ENCODE results near the gene DGKE. TPM values are rescaled to one million over a fixed set of nuclear protein-coding genes. Genes with fewer than 3 reads are reported as not detected.
A peak's percentile ranks its signal among the peaks of the same experiment; 100 is the strongest.

The DGKE gene
- total and polyA plus RNA-seq, 2 of the 13 experiments (the other 11 are each of a cell fraction or from before 2014, with no cell fraction given): 3.2 to 5.3 TPM

- TF ChIP-seq ZNF142 (CRISPR knock-in tag; IDR thresholded peaks at IDR 0.05) (no peak), ZNF691 (CRISPR knock-in tag; IDR thresholded peaks at IDR 0.05; ENCODE audit: borderline replicate concordance, low read depth) (no peak; the same call in 1 of the 2 replicates), HOXA9 (CRISPR knock-in tag; IDR thresholded peaks at IDR 0.05; ENCODE audit: borderline replicate concordance) (peak; percentile 88; the same call in 1 of the 2 replicates), TFDP2 (CRISPR knock-in tag; IDR thresholded peaks at IDR 0.05) (peak; percentile 76), HDAC6 (IDR thresholded peaks at IDR 0.05; ENCODE audit: low read depth, low read length) (no peak), ZNF496 (CRISPR knock-in tag; IDR thresholded peaks at IDR 0.05; ENCODE audit: insufficient replicate concordance) (no peak), ZNF10 (CRISPR knock-in tag; IDR thresholded peaks at IDR 0.05; ENCODE audit: borderline replicate concordance, low read depth) (no peak), ZNF703 (CRISPR knock-in tag; IDR thresholded peaks at IDR 0.05; ENCODE audit: borderline replicate concordance) (peak; percentile 55; the same call in 1 of the 2 replicates), GABPB1 (CRISPR knock-in tag; IDR thresholded peaks at IDR 0.05) (peak; percentile 0; the same call in 1 of the 2 replicates), TAF1 (CRISPR knock-in tag; IDR thresholded peaks at IDR 0.05) (peak; percentile 42; the same call in 1 of the 2 replicates), TEAD3 (CRISPR knock-in tag; optimal IDR thresholded peaks at IDR 0.05; ENCODE audit: borderline replicate concordance) (no peak), ZSCAN5A (CRISPR knock-in tag; IDR thresholded peaks at IDR 0.05; ENCODE audit: borderline replicate concordance) (no peak), KLF16 (CRISPR knock-in tag; IDR thresholded peaks at IDR 0.05) (no peak), ZNF350 (CRISPR knock-in tag; IDR thresholded peaks at IDR 0.05; ENCODE audit: borderline replicate concordance, low read depth) (no peak), CENPX (CRISPR knock-in tag; IDR thresholded peaks at IDR 0.05) (no peak), NFE2L2 (IDR thresholded peaks at IDR 0.05; ENCODE audit: low read length) (no peak), GMEB1 (CRISPR knock-in tag; IDR thresholded peaks at IDR 0.05; ENCODE audit: borderline replicate concordance) (no peak), SATB2 (CRISPR knock-in tag; IDR thresholded peaks at IDR 0.05) (no peak)
Measured at GRCh38 chr17:56833809-56834379, at the start of gene DGKE, which contains the start of gene C17orf67 (continued).

All from HepG2 (cell line).